Pulmonary artery endothelial cell (primary cell): Measurements from ENCODE around the gene PRICKLE2. TPM values are rescaled to one million over a fixed set of nuclear protein-coding genes. Genes with fewer than 3 reads are reported as not detected.

Experiments used
- DNase-seq: peaks from one replicate; pipeline ENCODE4 v3.0.0-alpha.2; 2011; ENCODE audit warnings: low read depth, low spot score
- total RNA-seq: library from RNA; depleted of rRNA; stranded (reverse); fragments of >200 nt; gene quantifications from 2 replicates; pipeline ENCODE4 v1.2.3, GENCODE V29; 2014

Gene PRICKLE2
- total RNA-seq, 1 donor from 2014 or later = 4.9 TPM

DNA sequence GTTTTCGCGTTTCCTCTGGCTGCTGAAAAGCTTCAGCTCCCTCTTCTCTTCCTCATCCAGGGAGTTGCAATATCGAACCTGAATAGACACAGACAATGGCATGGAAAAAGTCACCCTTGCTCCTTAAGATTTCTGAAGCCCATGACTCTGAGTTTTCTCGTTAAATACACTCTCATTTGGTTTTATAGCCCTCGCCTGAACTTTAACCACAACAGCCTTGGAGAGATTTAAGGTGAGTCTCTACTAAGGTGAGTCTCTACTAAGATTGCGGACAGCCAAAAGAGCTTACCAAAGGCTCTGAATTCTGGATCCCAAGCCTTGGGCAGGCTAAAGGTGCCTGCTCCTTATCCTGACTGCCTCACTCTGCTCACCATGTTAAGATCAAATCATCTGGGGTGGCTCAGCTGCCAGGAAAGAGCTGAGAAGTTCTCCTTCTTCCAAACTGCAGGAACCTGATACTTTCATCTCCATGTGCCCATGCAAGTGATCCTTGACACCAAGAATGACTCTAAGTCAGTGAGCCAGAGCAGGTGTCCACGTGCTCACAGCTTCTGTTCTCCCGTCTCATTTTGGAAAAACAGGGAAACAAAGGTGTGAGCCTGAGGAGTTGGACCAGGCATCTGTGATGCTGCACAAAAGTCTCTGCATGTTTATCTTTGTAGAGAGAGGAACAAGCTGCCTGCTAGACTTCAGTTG, 65.1 kb downstream of the PRICKLE2 start:
- DNase-seq = no peak

DNA sequence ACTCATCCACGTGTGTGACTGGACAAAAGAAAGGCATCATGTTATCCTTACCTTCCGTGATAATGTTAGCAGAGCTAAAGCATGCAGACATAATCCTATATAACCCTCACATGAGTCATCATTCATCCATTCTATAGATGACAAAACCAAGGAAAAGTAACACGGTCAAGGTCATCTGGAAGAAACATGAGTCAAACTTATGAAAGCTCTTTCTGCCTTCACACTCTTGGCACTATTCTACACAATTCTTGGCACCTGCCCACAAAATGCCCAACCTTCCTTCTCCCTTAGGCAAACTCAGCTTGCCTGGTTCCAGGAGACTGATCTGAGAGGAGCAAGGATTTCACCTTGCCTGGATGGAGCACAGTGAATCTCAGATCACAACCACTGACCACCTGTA, 66.9 kb downstream of the PRICKLE2 start:
- DNase-seq = no peak

GRCh38 chr3:64157150-64158035, 67.9 kb downstream of the PRICKLE2 start:
- DNase-seq = no peak

GRCh38 chr3:64155328-64155727, 69.9 kb downstream of the PRICKLE2 start:
- DNase-seq = no peak

DNA sequence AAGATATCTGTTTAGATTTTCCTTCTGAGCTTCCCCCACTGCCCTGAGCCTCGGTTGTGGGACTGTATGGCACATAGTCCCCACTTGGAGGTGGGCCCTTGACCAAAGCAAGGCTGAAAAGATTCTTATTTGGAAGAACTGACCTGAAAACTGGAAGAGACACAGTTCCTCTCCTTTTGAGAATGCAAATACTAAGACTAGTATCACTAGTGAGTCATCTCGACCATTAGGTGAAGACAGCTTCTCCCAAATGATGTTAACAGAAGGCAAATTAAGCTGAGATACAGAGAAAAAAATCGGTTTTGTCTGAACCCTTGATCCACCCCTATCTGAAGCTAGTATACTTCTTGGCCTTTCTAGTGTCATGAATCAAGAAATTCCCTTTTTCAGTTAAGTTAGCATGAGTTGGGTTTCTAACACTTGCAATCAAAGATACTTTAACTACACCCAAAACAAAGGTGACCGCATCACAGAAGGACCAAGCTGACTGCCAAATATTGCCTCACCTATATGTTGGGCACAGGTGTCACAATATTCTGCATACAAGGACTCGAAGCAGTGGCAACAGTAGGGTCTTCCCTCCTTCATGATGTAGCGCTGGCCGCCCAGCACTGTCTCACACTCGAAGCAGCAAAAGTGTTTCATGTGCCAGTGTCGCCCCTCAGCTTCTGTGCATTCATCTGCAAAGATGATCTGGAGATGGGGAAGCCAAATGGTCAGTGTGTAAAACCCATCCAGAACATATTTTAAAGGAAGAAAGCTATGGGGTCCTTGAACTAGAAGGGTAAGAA, 72.4 kb downstream of the PRICKLE2 start:
- no peak for DNase-seq

- DNase-seq = no peak
These were observed 73.2 kb downstream of the PRICKLE2 start for GRCh38 chr3:64152086-64152485.

DNA sequence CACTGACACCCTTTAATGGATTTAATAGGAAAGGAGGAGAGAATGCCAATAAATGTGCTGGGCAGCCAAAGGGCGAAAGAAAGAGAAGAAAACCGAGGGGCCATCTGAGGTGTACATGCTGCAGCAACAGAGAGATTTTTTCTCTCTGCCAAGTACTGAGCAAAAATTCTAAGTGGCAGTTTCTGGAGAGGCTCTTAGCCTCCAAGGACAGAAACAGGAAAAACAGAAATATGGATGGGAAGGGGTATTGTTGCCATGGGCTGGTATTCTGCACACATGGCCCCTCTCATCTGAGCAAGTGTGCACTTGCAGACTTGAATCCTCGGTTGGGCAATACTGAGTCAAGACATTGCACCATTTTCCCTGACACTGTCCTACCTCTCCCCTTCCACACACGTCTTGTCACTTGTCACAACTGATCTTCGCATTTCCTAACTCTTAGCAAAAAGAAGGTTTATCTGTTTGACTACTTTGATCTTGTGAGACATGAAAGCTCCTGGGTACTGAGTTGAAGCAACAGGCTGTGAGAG, 73.9 kb downstream of the PRICKLE2 start:
- DNase-seq = no peak

DNA sequence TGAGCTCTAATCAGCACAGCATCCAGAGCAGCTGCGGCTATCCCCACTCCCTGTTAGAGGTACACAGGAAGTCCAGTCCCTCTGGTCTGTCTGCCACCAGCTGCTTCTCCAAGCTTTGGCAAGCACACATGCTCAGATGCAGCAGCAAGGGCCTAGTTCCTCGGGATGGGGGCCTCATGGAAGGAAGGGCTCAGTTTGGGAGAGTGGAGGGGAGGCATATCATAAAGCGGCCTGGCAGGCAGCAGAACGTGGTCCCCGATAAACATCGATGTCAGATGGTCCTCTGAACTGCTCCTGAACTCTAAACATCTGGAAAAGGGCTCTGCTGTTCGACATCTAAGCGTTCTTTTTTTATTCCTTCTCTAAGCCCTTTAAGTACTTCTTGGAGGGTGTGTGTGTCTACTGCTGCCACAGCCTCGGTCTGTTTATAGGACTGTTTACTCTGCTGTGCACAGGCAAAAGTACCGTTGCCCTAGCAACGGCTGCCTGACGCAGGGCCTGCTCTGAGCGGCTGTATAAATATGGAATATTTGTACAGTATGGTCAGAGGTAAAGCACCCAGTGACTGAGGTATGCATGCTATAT, 74.6 kb downstream of the PRICKLE2 start:
- DNase-seq = no peak

DNA sequence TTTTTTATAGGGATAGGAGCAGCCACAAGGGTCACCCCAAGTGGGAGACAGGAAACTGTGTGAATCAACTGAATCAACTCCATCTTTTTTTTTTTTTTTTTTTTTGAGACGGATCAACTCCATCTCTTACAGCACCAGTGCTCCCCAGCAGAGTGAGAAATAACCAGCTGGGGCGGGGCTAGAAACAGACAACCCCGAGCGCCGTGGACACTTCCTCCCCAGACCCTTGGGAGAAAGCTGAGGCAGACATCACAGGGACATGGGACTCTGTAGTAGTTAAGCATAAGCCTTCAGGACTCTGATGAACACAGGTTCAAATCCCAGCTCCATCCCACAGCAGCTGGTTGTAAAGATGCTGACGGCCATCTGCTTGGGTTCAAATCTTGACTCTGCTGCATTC, 75.4 kb downstream of the PRICKLE2 start:
- DNase-seq = no peak

DNA sequence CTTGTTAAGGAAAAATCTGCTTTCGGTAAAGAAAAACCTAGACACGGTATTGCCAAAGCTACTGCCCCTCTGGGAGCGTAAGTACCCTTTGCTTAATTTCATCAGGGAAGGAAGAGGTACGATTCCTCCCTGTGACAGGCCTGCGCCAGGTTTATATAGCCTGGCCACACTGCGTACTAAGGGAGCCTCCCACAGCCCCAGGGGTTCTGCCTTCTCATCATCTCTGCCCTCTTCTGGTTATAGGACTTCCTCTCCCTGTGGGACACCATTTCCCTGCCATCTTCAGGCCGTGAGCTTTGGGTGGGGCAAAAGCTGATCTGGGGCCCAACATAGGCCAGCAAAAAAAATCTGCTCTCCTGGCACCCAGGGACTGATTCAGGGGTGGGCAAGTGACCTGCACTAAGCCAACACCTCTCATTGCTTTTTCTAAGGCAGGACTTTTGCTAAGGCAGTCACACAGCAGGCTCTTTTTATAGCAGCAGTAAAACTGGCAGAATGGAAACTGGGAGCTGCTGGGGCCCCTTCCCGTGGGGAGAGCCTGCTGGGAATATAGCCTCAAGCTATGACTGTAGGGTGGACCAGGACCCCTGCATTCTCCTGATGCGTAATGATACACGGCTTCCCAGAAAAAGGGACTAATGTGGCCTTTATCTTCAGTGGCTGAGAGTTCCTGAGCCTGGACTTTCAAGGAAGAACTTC, 76.2 kb downstream of the PRICKLE2 start:
- DNase-seq = no peak

- no peak for DNase-seq
These were observed 78.1 kb downstream of the PRICKLE2 start for GRCh38 chr3:64147211-64147610.

GRCh38 chr3:64145438-64145837, 79.8 kb downstream of the PRICKLE2 start:
- no peak for DNase-seq

DNA sequence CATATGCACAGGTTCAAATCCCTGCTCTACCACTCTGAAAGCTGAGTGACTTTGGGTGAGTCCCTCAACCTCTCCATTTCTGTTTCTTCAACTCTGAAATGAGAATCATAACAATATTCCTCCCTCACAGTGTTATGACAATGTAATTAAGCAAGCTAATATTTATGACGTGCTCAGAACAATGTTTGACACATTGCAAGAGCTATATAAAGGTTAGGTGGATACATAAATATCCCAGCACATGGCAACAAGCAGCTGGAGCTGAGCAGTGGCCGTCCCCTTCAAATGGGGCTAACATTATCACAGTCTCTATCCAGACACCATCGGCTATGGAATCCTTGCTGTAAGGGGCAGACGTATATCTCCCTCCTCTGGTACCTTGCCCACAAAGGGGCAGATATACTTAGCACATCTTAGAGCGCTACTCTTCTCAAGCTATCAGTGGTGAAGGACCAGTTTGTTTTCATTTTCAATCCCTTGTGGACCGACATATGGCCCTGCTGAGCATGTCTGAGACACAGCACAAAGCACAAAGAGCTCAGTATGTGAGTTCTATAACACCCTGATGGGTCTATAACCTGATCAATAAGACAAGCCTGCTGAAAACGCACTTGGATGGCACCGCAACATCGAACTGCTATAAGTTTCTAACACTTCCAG, 80.9 kb downstream of the PRICKLE2 start:
- no peak for DNase-seq

DNA sequence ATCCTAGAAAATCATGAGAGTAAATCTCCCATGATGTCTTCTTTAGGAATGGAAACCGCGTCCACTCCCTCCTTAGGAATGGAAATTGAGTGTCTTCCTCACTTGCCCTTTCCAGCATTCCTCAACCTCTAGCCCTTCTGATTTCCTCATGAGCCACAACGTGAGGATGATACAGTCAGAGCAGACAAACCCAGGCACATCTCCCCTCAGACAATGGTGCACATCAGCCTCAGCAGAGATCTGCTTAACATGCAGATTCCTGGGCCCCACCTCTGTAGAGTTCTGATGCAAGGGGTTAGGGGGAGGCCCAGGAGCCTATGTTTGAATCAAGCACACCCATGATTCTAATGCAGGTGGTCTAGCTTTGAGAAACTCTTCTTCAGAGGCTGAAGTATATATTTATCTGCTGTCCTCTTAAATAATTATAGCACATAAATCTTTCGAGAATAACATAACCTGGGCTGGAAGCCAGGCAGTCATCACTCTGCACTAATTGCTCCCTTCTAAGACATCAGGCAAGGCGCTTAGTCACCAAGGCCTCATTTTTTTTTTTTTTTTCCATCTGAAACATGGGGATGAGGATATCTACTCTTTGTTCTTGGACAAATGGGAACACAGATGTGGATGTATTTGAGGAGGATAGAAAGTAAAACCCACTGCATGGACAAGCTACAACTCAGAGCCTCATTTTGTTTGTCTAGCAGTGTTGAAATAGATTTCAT, 81.7 kb downstream of the PRICKLE2 start:
- no peak for DNase-seq

- no peak for DNase-seq
These were observed 83.8 kb downstream of the PRICKLE2 start for GRCh38 chr3:64141476-64141875.

DNA sequence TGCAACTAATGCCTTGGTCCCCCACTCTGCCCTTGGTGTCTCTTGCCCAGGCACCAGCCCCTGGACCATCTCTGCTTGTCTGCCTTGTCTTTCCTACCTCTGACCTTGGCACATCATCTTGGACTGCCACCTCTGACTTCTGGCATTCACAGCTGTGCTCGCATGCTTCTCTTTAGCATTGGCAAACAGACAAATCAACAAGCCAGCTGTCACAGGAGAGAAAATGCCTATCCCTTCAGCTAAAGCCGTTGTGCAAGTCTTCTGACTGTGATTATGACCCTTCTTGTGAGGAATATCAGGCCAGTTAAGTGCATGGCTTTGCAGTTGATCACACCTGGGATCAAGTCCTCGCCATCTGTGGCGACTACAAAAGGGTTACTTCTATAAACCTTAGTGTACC, 84.6 kb downstream of the PRICKLE2 start:
- no peak for DNase-seq

DNA sequence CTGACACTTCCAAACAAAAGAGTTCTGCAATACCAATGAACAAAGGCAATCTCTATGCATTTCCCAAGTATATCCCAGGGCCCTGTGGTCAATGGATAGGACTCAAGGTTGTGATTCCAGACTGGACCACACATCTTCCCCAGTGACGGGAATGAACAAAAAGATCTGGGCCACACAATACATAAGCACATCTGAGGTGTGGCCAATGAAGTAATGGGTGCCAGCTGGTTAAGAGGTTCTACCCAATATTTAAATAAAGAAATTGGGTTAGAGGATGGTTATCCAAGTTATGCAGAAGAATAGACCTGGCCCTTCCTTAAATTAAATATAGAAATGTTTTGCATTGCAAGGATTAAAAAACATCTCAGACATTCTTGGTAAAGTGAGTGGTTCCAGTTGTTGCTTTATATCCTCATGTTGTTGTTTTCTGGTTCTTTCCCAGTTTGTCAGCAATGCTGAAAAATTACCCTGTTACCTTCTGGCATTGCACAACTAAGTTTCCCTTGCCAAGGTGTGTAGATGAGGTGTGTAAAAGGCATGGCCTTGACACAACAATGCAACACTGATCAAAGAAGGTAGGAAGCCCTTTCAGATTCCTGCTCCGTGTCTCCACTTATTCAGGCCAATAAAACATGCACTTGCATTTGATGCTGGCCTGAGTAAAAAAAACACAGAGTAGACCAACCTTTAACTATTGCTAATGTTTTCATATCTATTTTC, 86.5 kb downstream of the PRICKLE2 start:
- no peak for DNase-seq

DNA sequence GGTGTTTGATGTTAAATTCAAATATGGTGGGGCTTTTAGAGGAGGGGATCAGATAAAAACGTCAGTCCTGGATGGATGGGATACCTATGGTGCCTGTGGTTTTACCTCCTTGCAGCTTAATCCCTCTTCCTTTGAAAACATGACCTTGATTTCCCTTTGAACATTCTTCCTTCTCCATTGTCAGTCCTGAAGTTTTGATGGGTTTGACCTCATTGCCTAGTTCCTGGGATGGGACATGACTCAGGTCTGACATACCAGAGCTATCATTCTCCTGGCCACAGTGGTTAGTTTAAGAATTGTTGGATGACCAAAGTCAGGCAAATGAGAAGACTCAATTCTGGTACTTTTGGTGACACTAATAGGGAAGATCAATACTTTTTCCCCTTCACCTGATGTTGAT, 87.2 kb downstream of the PRICKLE2 start:
- DNase-seq = no peak

- DNase-seq = no peak
These were observed 90.4 kb downstream of the PRICKLE2 start for GRCh38 chr3:64134882-64135281.
